NCI-H1417 treated with DMSO at 0.1 percent for 48 hours (cell line): ENCODE data around the gene LY6G5B.
A peak's percentile ranks its signal among the peaks of the same experiment; 100 is the strongest.

Experiments
- DNase-seq: peaks from one replicate; lab custom pipeline; 2025; lab: John Stamatoyannopoulos, UW

Gene LY6G5B

GRCh38 chr6:31641370-31641769, 28.4 kb upstream of the LY6G5B start:
- no peak for DNase-seq

GRCh38 chr6:31642798-31643570, 26.8 kb upstream of the LY6G5B start:
- DNase-seq, result no peak

DNA sequence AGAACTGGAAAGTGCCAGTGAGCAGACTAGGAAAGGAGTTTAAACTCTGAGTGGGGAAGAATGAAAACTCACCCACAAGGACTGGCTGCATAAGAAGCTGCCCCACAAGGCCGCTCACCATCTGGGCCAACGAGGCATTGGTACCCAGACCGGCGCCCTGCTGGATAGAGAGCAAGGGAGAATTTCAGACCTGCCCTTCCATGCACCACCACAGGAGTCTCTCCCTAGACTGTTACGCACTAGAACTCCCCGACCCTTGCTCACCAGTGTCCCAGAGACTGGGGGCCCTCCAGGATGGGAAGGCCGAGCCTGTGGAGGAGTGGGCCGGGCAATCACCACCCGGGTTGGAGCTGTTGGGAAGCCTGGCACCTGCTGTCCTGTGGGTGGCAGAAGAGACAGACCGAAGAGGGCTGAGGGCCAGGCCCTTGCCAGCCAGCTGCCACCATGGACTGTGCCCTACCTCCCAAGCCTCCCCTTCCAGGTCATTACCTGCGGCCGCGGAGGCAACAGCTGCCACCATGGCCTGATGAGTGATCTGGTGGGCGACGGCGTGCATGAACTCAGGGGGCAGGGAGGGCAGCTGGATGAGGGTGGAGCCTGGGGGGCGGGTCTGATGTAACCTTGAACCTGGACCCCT, 25.8 kb upstream of the LY6G5B start:
- no peak for DNase-seq

- no peak for DNase-seq
Measured at GRCh38 chr6:31645325-31645724, 24.5 kb upstream of the LY6G5B start.

GRCh38 chr6:31651602-31652191, 18.1 kb upstream of the LY6G5B start:
- peak; percentile 9 for DNase-seq

GRCh38 chr6:31652925-31653724, 16.7 kb upstream of the LY6G5B start:
- no peak for DNase-seq

DNA sequence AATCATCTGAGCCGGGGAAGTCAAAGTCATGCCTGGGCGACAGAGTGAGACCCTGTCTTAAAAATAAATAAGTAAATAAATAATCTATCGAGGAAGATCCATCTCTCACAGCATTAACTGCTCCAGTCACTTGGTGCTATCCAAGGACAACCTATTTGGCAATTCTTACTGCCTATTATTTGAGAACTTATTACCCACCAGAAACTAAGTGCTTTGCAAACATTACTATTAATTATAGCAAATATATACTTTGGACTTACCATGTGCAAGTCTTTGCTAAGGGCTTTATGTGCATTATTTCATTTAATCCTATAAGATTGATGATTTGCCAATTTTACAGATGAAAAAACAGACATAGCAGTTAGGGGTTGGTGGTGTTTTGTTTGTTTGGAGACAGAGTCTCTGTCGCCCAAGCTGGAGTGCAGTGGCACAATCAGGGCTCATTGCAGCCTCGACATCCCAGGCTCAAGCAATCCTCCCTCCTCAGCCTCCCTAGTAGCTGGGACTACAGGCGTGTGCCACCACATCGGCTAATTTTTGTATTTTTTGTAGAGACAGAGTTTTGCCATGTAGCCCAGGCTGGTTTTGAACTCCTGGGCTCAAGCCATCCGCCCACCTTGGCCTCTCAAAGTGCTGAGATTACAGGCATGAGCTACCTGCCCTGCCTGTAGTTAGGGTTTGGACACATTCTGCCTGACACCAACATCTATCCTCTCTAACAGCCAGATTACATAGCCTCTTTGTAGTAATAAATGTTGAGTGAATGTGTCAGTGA, 15.0 kb upstream of the LY6G5B start:
- no peak for DNase-seq

DNA sequence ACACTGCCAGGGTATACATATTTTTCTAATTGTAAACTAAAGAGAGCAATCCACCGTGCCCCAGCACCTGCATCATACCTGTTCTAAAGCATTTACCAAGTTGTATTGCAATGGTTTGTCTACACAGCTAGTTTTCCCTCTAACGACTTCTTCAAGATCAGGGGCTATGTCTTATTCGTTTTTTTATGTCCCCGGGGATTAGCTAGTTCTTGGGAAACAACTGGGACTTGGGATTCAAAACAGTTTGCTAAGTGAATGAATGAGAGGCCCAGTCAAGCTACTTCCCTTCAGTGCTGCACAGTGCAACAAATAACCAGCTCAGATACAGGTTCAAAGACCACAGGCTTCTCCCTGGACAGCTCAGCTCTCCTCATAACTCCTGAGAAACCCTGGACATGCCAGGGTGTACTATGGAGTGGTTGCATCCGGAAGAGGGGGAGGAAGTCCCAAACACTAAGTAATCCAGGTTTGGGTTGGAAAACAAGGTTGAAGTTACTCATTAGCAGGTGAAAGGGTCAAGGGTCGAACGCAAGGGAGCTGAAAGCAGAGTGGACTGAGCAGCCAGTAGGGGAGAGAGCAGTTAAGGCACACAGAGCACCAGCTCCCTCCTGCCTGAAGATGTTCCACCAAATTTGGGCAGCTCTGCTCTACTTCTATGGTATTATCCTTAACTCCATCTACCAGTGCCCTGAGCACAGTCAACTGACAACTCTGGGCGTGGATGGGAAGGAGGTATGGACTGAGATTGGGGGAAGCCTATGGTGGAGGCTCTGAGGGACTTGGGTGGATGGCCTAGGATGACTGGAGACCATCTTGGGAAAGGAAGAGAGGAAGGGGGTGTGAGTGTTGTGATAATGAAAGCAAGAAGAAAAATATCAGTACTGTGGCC, 14.2 kb upstream of the LY6G5B start, which contains the start of gene APOM:
Gene APOM, plus strand, starts transcription at position 546 of the 889 bp plus-strand sequence. Its CDS starts 73 bp downstream, at position 619.
- no peak for DNase-seq

DNA sequence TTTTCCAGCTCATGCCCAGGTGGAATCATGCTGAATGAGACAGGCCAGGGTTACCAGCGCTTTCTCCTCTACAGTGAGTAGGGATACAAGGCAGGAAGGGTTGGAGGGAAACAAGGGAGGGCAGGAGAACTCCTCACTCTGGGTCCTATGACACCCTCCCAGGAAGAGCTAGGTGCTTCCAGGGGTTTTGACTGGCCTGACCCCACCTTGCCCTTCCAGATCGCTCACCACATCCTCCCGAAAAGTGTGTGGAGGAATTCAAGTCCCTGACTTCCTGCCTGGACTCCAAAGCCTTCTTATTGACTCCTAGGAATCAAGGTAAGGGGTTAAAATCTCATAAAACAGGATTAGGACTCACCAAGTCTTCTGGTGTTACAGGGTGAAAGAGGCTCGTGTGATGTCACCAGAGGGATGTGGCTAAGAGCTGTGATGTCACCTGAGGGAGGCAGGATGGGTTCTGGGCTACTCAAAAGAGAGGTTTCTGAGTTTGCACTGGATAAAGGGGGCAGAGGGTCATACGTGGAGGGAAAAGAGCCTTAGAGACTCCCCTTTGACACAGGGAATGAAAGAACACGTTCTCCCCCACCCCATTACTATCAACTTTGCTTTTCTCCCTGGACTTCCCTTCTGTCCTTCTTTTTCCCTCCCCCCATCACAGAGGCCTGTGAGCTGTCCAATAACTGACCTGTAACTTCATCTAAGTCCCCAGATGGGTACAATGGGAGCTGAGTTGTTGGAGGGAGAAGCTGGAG, 12.2 kb upstream of the LY6G5B start:
- no peak for DNase-seq

GRCh38 chr6:31658158-31658688, 11.6 kb upstream of the LY6G5B start:
- no peak for DNase-seq

DNA sequence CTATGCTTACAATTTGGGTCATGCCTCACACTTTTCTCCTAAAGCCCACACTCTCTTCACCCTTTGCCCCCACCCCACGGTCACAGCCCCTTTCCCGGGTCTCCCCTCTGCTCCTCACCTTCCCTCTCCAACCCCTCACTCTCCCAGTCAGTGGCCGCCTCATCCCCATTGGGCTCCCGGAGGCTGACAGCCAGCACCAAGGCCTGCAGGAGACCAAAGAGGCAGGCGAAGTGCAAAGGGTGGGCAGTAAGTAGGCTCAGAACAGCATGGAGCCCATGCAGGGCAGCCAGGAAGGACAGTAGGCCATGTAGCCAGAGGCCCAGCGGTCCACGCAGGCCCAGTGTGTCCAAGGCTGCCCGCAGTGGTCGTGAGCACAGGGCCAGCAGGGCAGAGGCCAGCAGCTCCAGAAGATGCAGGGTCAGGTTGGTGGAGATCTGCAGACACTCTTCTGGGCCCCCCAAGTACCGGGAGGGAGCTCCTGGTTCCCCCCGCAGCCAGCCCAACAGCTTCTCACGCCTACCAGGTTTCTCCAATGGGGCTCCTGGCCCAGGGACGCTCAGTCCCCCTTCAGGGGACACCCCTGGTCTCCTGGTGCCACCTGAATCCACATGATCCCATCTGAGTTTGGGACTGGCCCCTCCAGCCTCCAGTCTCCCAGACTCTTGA, 10.7 kb upstream of the LY6G5B start:
- DNase-seq, result no peak

GRCh38 chr6:31659649-31660380, 10.0 kb upstream of the LY6G5B start:
- DNase-seq, result no peak

GRCh38 chr6:31660381-31661261, 9.2 kb upstream of the LY6G5B start, which contains the start of gene C6orf47:
TSS of gene C6orf47 (minus strand) at chr6:31660778. CDS start at chr6:31659947, 831 bp downstream.
- peak; percentile 17 for DNase-seq

- no peak for DNase-seq
Measured at GRCh38 chr6:31661262-31662123, 8.3 kb upstream of the LY6G5B start.

DNA sequence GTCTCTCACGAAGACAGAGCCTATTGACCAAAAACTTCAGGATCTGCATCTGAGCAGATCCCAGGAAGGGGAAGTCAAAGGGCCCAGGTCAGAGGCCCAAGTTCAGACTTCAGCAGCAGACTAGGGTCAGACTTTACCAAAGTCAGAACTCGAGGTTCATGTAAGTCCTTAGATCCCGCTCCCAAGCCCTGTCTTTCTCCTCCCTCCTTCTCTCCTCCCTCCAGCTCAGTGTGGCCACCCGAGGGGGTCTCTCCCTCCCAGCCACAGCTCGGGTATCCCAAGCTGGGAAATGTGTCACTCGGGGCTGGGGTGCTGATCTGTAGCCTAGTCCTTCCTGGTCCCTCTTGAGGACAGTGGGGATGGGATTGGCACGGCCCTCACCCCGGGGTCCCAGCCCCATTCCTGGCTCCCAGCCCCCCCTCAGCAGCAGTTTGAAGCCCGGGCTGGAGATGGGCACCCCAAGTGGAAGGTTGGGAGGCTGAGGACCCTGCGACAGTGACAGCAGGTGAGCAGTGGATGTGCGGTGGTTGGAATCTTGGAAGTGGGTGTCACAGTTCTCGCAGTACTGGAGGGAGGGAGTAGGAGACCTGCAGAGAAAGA, 7.6 kb upstream of the LY6G5B start:
- no peak for DNase-seq
